Testis (tissue), 2 donors: ENCODE results near the gene CDPF1.

Experiments
- CTCF ChIP-seq, 3 experiments: fragments of 450-650 bp in 2 of 3; fragments of 200-600 bp in 1 of 3; sonication (generic) in 1 of 3; IDR thresholded peaks; one replicate each; pipeline ENCODE4 v1.5.1; 2016 to 2019; ENCODE audit warnings: antibody characterized with exemption in 3 of 3, mild to moderate bottlenecking in 2 of 3, moderate library complexity in 1 of 3
- POLR2A ChIP-seq: fragments of 450-650 bp; IDR thresholded peaks from one replicate; pipeline ENCODE4 v1.6.1; 2017; ENCODE audit warnings: antibody characterized with exemption, mild to moderate bottlenecking, moderate library complexity

GRCh38 chr22:46273432-46274148 is 23.5 kb upstream of the CDPF1 start:
- TF ChIP-seq CTCF (IDR thresholded peaks at IDR 0.05) (no peak), POLR2A (no peak)
